NCI-H1930 (cell line): ENCODE measurements around the gene LPGAT1.
A peak's percentile ranks its signal among the peaks of the same experiment; 100 is the strongest.
"Not testable (repeated sequence)": the region's sequence is repeated elsewhere in the genome, so short reads cannot be mapped to it uniquely, and the experiment has no call there.

Experiments used
- DNase-seq, 2 experiments: peaks; one replicate each; lab custom pipeline; 2025; lab: John Stamatoyannopoulos, UW

LPGAT1 gene

GRCh38 chr1:211830328-211831142 is at the start of gene LPGAT1:
TSS of gene LPGAT1 (minus strand) at chr1:211830763. CDS start at chr1:211829296, 1,467 bp downstream.
- peak; percentile 51 to 68 for DNase-seq

GRCh38 chr1:211879475-211879874 is 48.9 kb upstream of the LPGAT1 start:
- DNase-seq, result no peak

DNA sequence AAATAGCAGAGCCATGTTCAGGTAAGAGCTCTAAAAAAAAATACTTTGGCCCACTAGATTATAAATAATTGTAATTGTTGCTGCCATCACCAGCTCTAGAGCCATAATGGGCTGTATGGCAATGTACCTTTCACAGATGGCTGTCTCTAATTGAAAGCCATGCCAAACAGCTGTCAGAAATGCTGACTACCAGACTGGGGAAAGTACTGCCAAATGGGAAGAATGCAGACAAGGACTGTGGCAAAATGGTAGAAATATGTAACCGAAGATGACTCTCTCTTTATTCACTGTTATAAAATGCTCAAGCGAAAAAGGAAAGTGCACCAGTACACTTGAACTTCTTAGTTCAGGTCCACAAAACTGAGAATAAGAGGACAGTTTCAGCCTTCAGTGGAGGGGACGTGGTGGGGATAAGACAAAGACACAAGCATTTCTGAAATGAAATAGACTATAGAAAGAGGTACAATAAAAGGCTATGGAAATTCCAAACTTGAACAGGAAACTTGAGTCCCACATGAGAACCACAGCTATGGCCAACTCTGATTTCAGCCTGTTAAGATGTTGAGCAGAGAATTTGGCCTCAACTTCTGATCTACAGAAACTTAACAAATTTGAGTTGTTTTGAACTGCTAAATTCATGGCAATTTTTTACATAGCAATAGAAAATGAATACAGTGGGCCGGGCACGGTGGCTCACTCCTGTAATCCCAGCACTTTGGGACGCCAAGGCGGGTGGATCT is 46.5 kb upstream of the LPGAT1 start:
- no peak for DNase-seq

- DNase-seq, result no peak
Observed at GRCh38 chr1:211875541-211875940, 45.0 kb upstream of the LPGAT1 start.

DNA sequence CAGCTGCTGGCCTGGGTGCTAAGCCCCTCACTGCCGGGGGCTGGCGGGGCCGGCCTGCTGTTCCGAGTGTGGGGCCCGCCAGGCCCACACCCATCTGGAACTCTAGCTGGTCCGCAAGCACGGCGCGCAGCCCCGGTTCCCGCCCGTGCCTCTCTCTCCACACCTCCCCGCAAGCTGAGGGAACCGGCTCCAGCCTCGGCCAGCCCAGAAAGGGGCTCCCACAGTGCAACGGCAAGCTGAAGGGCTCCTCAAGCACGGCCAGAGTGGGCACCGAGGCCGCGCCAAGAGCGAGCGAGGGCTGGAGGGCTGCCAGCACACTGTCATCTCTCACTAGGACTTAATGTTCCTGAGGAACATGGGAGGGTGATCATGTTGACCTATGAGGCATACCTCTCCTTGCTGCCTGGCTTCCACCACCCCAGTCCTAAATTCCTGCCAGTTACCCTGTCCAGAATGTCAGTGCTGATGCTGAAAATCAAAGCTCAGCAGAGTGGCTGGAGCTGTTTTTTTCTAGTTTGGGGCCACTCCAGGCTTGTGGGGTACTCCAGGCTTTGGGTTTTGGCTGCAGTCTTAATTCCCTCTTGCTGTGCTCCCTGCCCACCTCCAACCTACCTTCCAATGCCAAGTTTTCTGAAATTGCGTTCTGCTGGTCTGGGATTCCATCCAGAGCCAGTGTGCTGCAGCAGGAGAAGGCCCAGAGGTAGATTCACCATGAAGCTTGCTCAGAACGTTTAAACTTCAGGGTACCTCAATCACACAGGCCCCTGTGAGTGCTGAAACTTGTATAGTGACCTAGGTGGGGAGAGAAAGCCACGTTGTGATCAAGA is 44.2 kb upstream of the LPGAT1 start:
- no peak for DNase-seq

DNA sequence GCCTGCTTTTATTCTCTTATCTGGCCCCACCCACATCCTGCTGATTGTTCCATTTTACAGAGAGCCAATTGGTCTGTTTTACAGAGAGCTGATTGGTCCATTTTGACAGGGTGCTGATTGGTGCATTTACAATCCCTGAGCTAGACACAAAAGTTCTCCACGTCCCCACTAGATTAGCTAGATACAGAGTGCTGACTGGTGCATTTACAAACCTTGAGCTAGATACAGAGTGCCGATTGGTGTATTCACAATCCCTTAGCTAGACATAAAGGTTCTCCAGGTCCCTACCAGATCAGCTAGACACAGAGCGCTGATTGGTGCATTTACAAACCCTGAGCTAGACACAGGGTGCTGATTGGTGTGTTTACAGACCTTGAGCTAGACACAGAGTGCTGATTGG is 43.2 kb upstream of the LPGAT1 start:
- DNase-seq, result not testable (repeated sequence)

DNA sequence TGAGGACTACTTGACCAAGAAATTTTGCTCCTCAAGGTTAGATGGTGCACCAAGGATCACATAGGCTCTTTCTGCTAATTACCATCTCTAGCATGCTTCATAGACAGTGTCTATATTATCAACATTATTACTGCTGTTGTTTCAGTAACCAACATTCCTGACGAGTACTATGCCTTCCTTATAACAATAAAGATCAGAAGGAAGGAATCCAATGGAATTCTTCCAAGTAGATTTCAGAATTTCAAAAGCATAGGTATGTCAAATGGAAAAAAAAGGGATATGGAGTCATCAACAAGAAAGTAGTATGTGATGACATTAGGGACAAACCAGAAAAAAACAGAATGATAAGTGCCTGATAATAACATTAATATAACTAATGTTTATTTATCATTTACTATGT is 39.6 kb upstream of the LPGAT1 start:
- DNase-seq, result no peak

DNA sequence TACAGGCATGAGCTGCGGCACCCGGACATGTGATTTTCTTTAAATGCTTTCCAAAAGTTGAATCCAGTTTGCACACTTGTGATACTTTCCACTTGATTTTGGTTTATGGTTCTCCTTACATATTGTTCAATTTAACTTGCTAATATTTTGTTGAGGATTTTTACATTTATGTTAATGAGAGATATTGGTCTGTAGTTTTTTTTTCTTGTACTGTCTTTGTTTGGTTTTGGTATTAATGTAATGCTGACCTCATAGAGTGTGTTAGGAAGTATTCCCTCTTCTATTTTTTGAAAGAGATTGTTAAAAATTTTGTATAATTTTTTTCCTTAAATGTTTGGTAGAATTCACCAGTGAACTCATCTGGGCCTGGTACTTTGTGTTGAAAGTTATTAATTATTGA is 34.6 kb upstream of the LPGAT1 start:
- no peak for DNase-seq

DNA sequence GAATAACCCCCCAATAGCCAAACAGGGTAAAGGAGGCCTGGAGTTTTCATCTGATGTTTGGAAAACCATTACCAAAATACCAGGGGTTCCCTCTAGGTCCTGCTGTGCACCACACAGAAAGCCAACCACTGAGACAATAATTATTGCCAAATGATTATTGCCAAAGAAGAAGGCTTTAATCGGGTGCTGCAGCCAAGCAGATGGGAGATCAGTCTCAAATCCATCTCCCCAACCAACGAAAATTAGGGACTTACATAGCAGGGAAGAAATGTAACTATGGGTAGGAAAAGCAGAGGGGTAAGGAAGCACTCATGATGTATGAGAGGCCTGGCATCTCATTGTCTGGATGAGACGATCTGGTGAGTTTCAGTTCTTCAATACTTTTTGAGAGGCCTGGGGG is 28.8 kb upstream of the LPGAT1 start:
- no peak for DNase-seq

GRCh38 chr1:211851174-211851573 is 20.6 kb upstream of the LPGAT1 start:
- DNase-seq, result no peak

DNA sequence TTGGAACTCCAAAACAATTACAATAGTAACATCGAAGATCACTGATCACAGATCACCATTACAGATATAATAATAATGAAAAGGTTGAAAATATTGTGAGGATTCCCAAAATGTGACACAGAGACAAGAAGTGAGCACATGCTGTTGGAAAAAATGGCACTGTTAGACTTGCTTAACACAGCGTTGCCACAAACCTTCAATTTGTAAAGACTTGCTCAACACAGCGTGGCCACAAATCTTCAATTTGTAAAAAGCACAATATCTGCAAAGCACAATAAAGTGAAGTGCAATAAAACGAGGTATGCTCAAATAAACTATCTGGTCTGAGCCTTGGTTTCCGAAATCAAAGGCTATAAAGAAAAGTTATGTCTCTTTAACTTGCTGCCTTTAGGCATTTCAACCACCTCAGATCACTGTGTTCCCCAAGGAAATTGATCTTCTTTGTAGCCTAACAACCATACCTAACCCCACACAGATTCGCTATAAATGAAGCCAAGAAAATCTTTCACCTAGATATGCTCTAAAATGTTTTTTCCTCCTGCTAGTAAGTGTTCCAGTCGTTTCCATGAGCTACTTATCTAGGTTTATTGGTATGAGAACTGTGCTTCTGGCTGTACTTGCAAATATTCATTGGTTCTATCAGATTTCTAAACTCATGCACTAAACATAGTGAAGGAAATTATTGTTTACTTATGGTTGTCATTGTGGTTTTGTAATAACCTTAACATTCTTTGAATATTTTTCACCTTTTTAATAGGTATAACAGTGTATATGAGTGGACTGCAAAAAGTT is 13.1 kb upstream of the LPGAT1 start:
- DNase-seq, result no peak

GRCh38 chr1:211843018-211843417 is 12.5 kb upstream of the LPGAT1 start:
- no peak for DNase-seq

- DNase-seq, result no peak
Observed at GRCh38 chr1:211842518-211842917, 12.0 kb upstream of the LPGAT1 start.

- DNase-seq, result no peak
Observed at GRCh38 chr1:211839106-211839505, 8.5 kb upstream of the LPGAT1 start.

- DNase-seq, result no peak
Observed at GRCh38 chr1:211833174-211833820, 2.7 kb upstream of the LPGAT1 start.

GRCh38 chr1:211832661-211833060 is 2.1 kb upstream of the LPGAT1 start:
- DNase-seq, result no peak

DNA sequence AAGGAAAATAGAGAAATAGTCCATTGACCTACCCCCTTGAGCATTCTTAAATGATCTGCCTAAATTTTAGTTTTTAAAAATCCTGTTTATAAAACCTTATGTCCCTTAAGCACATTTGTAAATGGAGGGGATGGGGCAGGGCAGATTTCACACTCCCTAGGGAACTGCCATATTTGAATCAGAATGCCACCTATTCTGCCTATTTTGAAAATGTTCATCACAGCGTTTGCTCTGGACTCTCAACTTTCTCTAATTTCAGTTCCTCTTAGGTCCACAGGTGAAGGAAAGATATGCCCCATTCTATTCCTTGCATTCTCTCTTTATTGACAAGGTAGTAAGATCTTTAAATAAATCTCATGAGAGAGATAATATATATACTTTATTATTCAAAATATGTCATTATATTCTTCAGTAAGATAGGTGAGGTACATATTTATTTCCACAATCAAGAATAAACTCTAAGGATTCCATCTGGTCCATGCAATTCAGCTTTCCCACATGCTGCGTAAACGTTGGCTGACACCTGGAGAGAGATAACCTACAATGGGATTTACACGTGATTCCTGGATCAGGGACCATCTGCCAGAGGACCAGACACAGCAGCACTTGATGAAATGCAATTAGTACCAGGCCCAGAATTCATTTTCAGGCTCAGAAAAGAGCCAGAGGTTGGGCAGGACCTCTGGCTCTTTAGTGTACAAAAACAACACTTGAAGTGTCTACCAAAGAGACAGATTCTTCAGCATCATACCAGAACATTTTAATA is 1.2 kb upstream of the LPGAT1 start:
- no peak for DNase-seq

GRCh38 chr1:211830055-211830327 is 572 bp downstream of the LPGAT1 start:
- DNase-seq, result no peak

DNA sequence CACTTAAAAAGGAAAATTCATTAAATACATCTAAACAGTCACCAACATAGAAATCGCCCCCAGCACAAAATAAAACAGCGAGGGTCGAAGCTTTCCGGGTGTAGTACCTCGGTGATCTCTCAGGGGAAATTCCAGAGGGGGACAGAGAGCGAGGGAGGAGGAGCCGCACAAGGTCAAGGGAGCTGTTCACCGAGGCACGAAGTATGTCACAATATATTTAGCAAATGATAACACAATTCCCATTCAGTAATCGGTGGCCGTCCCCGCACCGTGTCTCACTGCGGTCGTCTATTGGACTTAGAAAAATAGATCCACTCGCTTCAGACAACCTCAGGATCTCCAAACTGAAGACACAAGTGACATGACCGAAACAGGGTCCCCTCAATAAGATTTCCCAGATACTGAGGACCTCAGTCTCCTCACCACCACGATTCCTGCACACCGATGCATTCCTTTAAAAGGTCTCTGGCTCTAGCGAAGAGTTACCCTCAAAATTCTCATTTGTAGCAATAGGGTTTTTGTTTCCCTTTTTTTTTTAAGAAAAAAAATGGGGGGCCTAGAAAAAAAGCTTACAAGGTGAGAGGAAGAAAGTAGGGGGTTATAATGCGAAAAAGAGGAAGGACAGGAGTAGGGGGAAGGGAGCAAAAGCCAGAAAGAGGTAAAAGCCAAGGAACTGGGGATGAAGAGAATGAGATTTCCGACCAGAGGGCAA is 1.1 kb downstream of the LPGAT1 start:
- no peak for DNase-seq
